Esophagus squamous epithelium (tissue), 5 donors: ENCODE data around the gene SYT1. TPM values are rescaled to one million over a fixed set of nuclear protein-coding genes. Genes with fewer than 3 reads are reported as not detected.

Source experiments
- DNase-seq: peaks from one replicate; lab custom pipeline; 2025; lab: John Stamatoyannopoulos, UW
- H3K27ac ChIP-seq, 4 donors: fragments of 200-600 bp; sonication (generic); one replicate each; pipeline ENCODE4 v1.5.1; 2016 to 2019; ENCODE audit warnings: mild to moderate bottlenecking in 1 of 4
- H3K27me3 ChIP-seq, 4 donors: fragments of 200-600 bp; sonication (generic); 1 replicate in 3 of 4; 2 replicates in 1 of 4; pipeline versions ENCODE4 v1.5.1 to v1.6.0; 2017 to 2021; ENCODE audit warnings: antibody characterized with exemption in 1 of 4
- H3K36me3 ChIP-seq, 3 donors: fragments of 200-600 bp; sonication (generic); one replicate each; pipeline ENCODE4 v1.5.1; 2016 to 2019
- H3K4me1 ChIP-seq, 3 donors: fragments of 200-600 bp; sonication (generic); one replicate each; pipeline ENCODE4 v1.5.1; 2017 to 2019
- H3K4me3 ChIP-seq, 4 donors: fragments of 200-600 bp; sonication (generic); 1 replicate in 3 of 4; 2 replicates in 1 of 4; pipeline ENCODE4 v1.5.1; 2016 to 2019; ENCODE audit warnings: mild to moderate bottlenecking in 2 of 4, moderate library complexity in 1 of 4
- H3K9me3 ChIP-seq, 3 donors: fragments of 200-600 bp; sonication (generic); one replicate each; pipeline ENCODE4 v1.5.1; 2016 to 2019
- CTCF ChIP-seq, 6 experiments: fragments of 450-650 bp in 4 of 6; fragments of 200-600 bp in 2 of 6; sonication (generic) in 2 of 6; IDR thresholded peaks; one replicate each; pipeline ENCODE4 v1.5.1; 2016 to 2019; ENCODE audit warnings: antibody characterized with exemption in 6 of 6, mild to moderate bottlenecking in 4 of 6, moderate library complexity in 4 of 6
- POLR2A ChIP-seq, 4 donors: fragments of 450-650 bp; IDR thresholded peaks; one replicate each; pipeline ENCODE4 v1.6.1; 2017; ENCODE audit warnings: antibody characterized with exemption in 4 of 4, mild to moderate bottlenecking in 4 of 4, moderate library complexity in 3 of 4
- WGBS, 2 donors: methylation state at CpG; one replicate each; pipeline ENCODE4 v1.1.5; 2018; 5-methylcytosine and 5-hydroxymethylcytosine counted together
- intact Hi-C: fragments of 100-400 bp; cut with DNase I; formaldehyde crosslinking; loops from one replicate; pipeline ENCODE4 v1.15.0; 2022
- total RNA-seq, 4 donors: library from RNA; depleted of rRNA; stranded (reverse); fragments of >200 nt; gene quantifications; one replicate each; pipeline ENCODE4 v1.1.0, GENCODE V29; 2016
- donor health status: DM: yes; HTN: yes; CAD: no.

SYT1 gene
- total RNA-seq, 4 donors from 2014 or later: 0.26 to 2.7 TPM; not detected in 2

GRCh38 chr12:78931466-78931990, 67.0 kb downstream of the SYT1 start:
- Histone ChIP-seq H3K36me3 (no peaks in the 10 kb centered on the region), H3K27me3 (no peaks in the 10 kb centered on the region), H3K9me3 (no peaks in the 10 kb centered on the region), H3K27ac (no peak overlapping the region), H3K4me1 (no peaks in the 10 kb centered on the region), H3K4me3 (no peak overlapping the region)
- DNase-seq: no peak
- TF ChIP-seq CTCF (IDR thresholded peaks at IDR 0.05): no peak
- 91 to 94% methylated on average over 1 of the region's 1 CpG for WGBS, 2 donors
- intact Hi-C loops: no loop called here

- H3K36me3 ChIP-seq: no peaks in the 10 kb centered on the region
- no peak for DNase-seq
Measured at GRCh38 chr12:78933014-78933413, 68.4 kb downstream of the SYT1 start.

GRCh38 chr12:78938341-78939084, 73.9 kb downstream of the SYT1 start:
- intact Hi-C loops: no loop called here
- no peaks in the 10 kb centered on the region for H3K36me3 ChIP-seq
- 58 to 63% methylated on average over 4 of the region's 4 CpGs for WGBS, 2 donors
- H3K9me3 ChIP-seq: no peaks in the 10 kb centered on the region
- DNase-seq: no peak
- H3K27me3 ChIP-seq: no peaks in the 10 kb centered on the region
- H3K27ac ChIP-seq: no peak overlapping the region
- TF ChIP-seq POLR2A (IDR thresholded peaks at IDR 0.05): no peak
- TF ChIP-seq CTCF (IDR thresholded peaks at IDR 0.05): no peak
- H3K4me3 ChIP-seq: no peak overlapping the region
- no peaks in the 10 kb centered on the region for H3K4me1 ChIP-seq

More at GRCh38 chr12:78933014-78933413, 68.4 kb downstream of the SYT1 start:
- no peak overlapping the region for H3K27ac ChIP-seq
- H3K4me3 ChIP-seq: no peak overlapping the region
- H3K9me3 ChIP-seq: no peaks in the 10 kb centered on the region
- H3K4me1 ChIP-seq: no peaks in the 10 kb centered on the region
- TF ChIP-seq CTCF (IDR thresholded peaks at IDR 0.05) (no peak), POLR2A (IDR thresholded peaks at IDR 0.05) (no peak)
- H3K27me3 ChIP-seq: no peaks in the 10 kb centered on the region
- WGBS, 2 donors: 64 to 69% methylated on average over 2 of the region's 2 CpGs
- intact Hi-C loops: no loop called here

GRCh38 chr12:78949532-78949931, 85.0 kb downstream of the SYT1 start:
- TF ChIP-seq POLR2A (IDR thresholded peaks at IDR 0.05): no peak
- no peak for TF ChIP-seq CTCF (IDR thresholded peaks at IDR 0.05)
- no peaks in the 10 kb centered on the region for H3K36me3 ChIP-seq
- intact Hi-C loops: no loop called here
- no peak overlapping the region for H3K4me3 ChIP-seq
- H3K27ac ChIP-seq: no peak overlapping the region
- H3K27me3 ChIP-seq: no peaks in the 10 kb centered on the region
- DNase-seq: no peak
- H3K4me1 ChIP-seq: no peaks in the 10 kb centered on the region
- no peaks in the 10 kb centered on the region for H3K9me3 ChIP-seq

- Histone ChIP-seq H3K9me3 (no peaks in the 10 kb centered on the region), H3K27ac (no peak overlapping the region), H3K27me3 (no peaks in the 10 kb centered on the region), H3K4me1 (no peaks in the 10 kb centered on the region), H3K36me3 (no peaks in the 10 kb centered on the region), H3K4me3 (no peak overlapping the region)
- 72 to 77% methylated on average over 11 of the region's 11 CpGs for WGBS, 2 donors
- intact Hi-C loops: no loop called here
- no peak for TF ChIP-seq POLR2A (IDR thresholded peaks at IDR 0.05)
- TF ChIP-seq CTCF (IDR thresholded peaks at IDR 0.05): no peak
- DNase-seq: no peak
Measured at GRCh38 chr12:78951803-78952551, 87.4 kb downstream of the SYT1 start.
